GM23248 (cell line): Measurements from ENCODE around the gene CSRP1. TPM values are rescaled to one million over a fixed set of nuclear protein-coding genes. Genes with fewer than 3 reads are reported as not detected.

ENCODE experiments used
- DNase-seq: peaks from one replicate; pipeline ENCODE4 v3.0.0-alpha.2; 2015
- H2AFZ ChIP-seq: fragments of 200-600 bp; sonication (generic); 2 replicates; pipeline ENCODE4 v1.6.1; 2016; ENCODE audit warnings: antibody characterized with exemption
- H3F3A ChIP-seq: fragments of 200-600 bp; sonication (generic); 2 replicates; pipeline ENCODE4 v1.6.1; 2016; ENCODE audit warnings: mild to moderate bottlenecking, antibody characterized with exemption, mixed run types; ENCODE audit not compliant: insufficient read depth
- H3K27ac ChIP-seq: fragments of 200-600 bp; sonication (generic); 2 replicates; pipeline ENCODE4 v1.5.1; 2016; ENCODE audit warnings: mild to moderate bottlenecking
- H3K27me3 ChIP-seq: fragments of 200-600 bp; sonication (generic); replicated peaks from 2 replicates; pipeline ENCODE4 v1.6.1; 2016; ENCODE audit warnings: mild to moderate bottlenecking; ENCODE audit not compliant: insufficient read depth
- H3K36me3 ChIP-seq: fragments of 200-600 bp; sonication (generic); 2 replicates; pipeline ENCODE4 v1.6.1; 2016; ENCODE audit warnings: low read depth, mild to moderate bottlenecking
- H3K4me1 ChIP-seq: fragments of 200-600 bp; sonication (generic); 2 replicates; pipeline ENCODE4 v1.6.1; 2016; ENCODE audit warnings: mild to moderate bottlenecking; ENCODE audit not compliant: insufficient read depth
- H3K4me2 ChIP-seq: fragments of 200-600 bp; sonication (generic); one replicate; pipeline ENCODE4 v1.6.1; 2016; ENCODE audit warnings: mild to moderate bottlenecking; ENCODE audit not compliant: unreplicated experiment
- H3K4me3 ChIP-seq: fragments of 200-600 bp; sonication (generic); 2 replicates; pipeline ENCODE4 v1.5.1; 2016; ENCODE audit warnings: mild to moderate bottlenecking
- H3K79me2 ChIP-seq: fragments of 200-600 bp; sonication (generic); 2 replicates; pipeline ENCODE4 v1.6.1; 2016; ENCODE audit warnings: mild to moderate bottlenecking; ENCODE audit not compliant: insufficient read depth
- H3K9ac ChIP-seq: fragments of 200-600 bp; sonication (generic); 2 replicates; pipeline ENCODE4 v1.6.1; 2016; ENCODE audit warnings: mild to moderate bottlenecking
- H3K9me2 ChIP-seq: fragments of 200-600 bp; sonication (generic); 2 replicates; pipeline ENCODE4 v1.6.1; 2016; ENCODE audit warnings: mixed run types, mild to moderate bottlenecking, moderate library complexity; ENCODE audit not compliant: insufficient read depth
- H3K9me3 ChIP-seq: fragments of 200-600 bp; sonication (generic); one replicate; pipeline ENCODE4 v1.6.1; 2017; ENCODE audit warnings: low read depth
- H4K20me1 ChIP-seq: fragments of 200-600 bp; sonication (generic); 2 replicates; pipeline ENCODE4 v1.6.0; 2016; ENCODE audit not compliant: insufficient read depth
- EZH2 ChIP-seq: fragments of 200-600 bp; sonication (generic); IDR thresholded peaks from 2 replicates; pipeline ENCODE4 v1.6.1; 2018; ENCODE audit warnings: antibody characterized with exemption, mild to moderate bottlenecking; ENCODE audit not compliant: insufficient read depth, poor library complexity, severe bottlenecking
- EZH2phosphoT487 ChIP-seq: fragments of 200-600 bp; sonication (generic); IDR thresholded peaks from 2 replicates; pipeline ENCODE4 v1.6.1; 2018; ENCODE audit warnings: antibody characterized with exemption, moderate library complexity, mild to moderate bottlenecking, low read depth; ENCODE audit not compliant: insufficient read depth
- WGBS, 2 experiments: methylation state at CpG; one replicate each; pipeline ENCODE4 v1.1.6; 2015 to 2017; ENCODE audit warnings: low lambda C conversion rate in 2 of 2, low coverage in 1 of 2; ENCODE audit errors: missing lambda C conversion rate in 2 of 2; 5-methylcytosine and 5-hydroxymethylcytosine counted together
- in situ Hi-C: fragments of 300-500 bp; cut with MboI; formaldehyde crosslinking; loops from 2 replicates; pipeline ENCODE4 v1.15.0; 2020
- polyA plus RNA-seq: library from polyadenylated mRNA; unstranded; fragments of >200 nt; fragmentation: Nextera tagmentation; extraction: Ambion mirVana; gene quantifications from 2 replicates; pipeline ENCODE4 v1.2.1, GENCODE V29; 2016
- total RNA-seq: library from RNA; depleted of rRNA; stranded (reverse); fragments of >200 nt; shearing (Covaris generic); gene quantifications from 2 replicates; pipeline ENCODE4 v1.2.3, GENCODE V29; 2014; rRNA removed

Gene CSRP1
- total RNA-seq (1,160 and 1,256 TPM in 2 replicates), polyA plus RNA-seq (510 and 529 TPM in 2 replicates)

DNA sequence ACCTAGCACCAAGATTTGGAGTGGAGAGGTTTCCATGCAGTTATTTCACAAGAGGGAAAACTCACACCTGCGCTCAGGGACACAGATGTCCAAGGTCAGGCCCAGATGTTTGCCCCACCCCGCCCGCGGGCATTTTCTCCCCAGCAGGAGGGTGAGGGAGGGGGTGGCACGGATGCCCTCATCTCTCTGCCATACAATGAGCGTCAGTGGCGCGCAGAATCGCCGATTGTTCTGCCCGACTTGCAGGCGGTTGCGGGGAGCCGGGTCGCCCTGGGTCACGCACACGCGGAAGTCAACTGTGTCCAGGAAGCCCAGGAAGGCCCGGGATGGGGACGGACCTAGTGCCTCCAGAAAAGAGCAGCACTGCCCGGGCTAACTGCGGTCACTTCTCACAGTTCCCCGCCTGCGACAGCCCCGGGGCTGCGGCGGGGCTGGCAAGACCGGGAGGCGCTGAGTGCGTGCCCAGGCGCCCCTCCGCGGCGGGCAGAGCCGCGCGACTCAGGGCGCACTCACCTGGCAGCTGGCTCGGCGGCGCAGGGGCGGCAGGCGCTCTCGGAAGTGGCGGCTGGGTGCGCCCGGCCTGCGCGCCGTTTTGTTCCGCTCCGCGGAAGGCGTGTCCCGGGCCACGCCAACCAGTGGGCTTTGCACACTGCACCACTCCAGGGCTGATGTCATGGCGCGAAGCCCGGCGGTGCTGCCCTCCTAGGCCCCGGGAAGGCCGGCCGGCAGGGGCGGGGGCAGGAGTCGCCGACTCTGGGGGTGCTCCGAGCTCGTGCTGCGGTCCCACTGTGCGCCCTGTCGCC is at the start of gene CSRP1:
Gene CSRP1, minus strand, starts transcription at position 567 of the 803 bp plus-strand sequence. CDS start 10,820 bp downstream, outside the sequence.
- no peaks in the 10 kb centered on the region for H3K9me2 ChIP-seq
- no peaks in the 10 kb centered on the region for H3K9me3 ChIP-seq
- 2 to 4% methylated on average over 69 to 71 of the region's 71 CpGs for WGBS, 2 experiments
- peak within 1 kb of the TSS; percentile 96 for H3K4me3 ChIP-seq
- H4K20me1 ChIP-seq: no peaks in the 10 kb centered on the region
- peak within 1 kb of the TSS; percentile 93 for H3K9ac ChIP-seq
- H3K36me3 ChIP-seq: no peaks in the 10 kb centered on the region
- H3K27ac ChIP-seq: peak within 1 kb of the TSS; percentile 97
- no peaks in the 10 kb centered on the region for H3K27me3 ChIP-seq
- TF ChIP-seq EZH2phosphoT487 (no peak), EZH2 (no peak)
- H3K4me1 ChIP-seq: peaks cover 50% of the 10 kb centered on the region
- peaks cover 56% of the 10 kb centered on the region for H3K79me2 ChIP-seq
- in situ Hi-C loops: no loop called here
- peak; percentile 94 for DNase-seq
- peak within 1 kb of the TSS; percentile 67 for H2AFZ ChIP-seq
- peaks cover 68% of the 10 kb centered on the region for H3F3A ChIP-seq
- peak within 1 kb of the TSS; percentile 100 for H3K4me2 ChIP-seq

GRCh38 chr1:201555593-201555945 is 48.6 kb upstream of the CSRP1 start:
- Histone ChIP-seq H3K9ac (no peak overlapping the region), H3F3A (peaks cover 80% of the 10 kb centered on the region), H4K20me1 (no peaks in the 10 kb centered on the region), H3K27me3 (no peaks in the 10 kb centered on the region), H3K4me2 (no peak overlapping the region), H3K27ac (peak overlapping the region; percentile 93; the same call in 1 of the 2 replicates), H3K9me3 (no peaks in the 10 kb centered on the region), H3K4me3 (no peak overlapping the region), H3K9me2 (no peaks in the 10 kb centered on the region), H3K36me3 (no peaks in the 10 kb centered on the region), H2AFZ (no peak overlapping the region), H3K79me2 (peaks cover 100% of the 10 kb centered on the region), H3K4me1 (peaks cover 69% of the 10 kb centered on the region)
- TF ChIP-seq EZH2phosphoT487 (no peak), EZH2 (no peak)
- no peak for DNase-seq
- WGBS, 2 experiments: 93 to 99% methylated on average over 6 to 9 of the region's 9 CpGs
- in situ Hi-C loops: loop anchor here (10.0 kb wide), 1 partner anchor 239 kb away; no protein-coding TSS in a partner anchor

GRCh38 chr1:201554789-201555592 is 48.1 kb upstream of the CSRP1 start:
- Histone ChIP-seq H3K4me3 (no peak overlapping the region), H3K79me2 (peaks cover 100% of the 10 kb centered on the region), H3K9ac (peak overlapping the region; percentile 71), H4K20me1 (no peaks in the 10 kb centered on the region), H3K27me3 (no peaks in the 10 kb centered on the region), H3K36me3 (no peaks in the 10 kb centered on the region), H3K4me2 (peak overlapping the region; percentile 60), H3F3A (peaks cover 75% of the 10 kb centered on the region), H3K9me3 (no peaks in the 10 kb centered on the region), H3K9me2 (no peaks in the 10 kb centered on the region), H3K27ac (peak overlapping the region; percentile 93), H2AFZ (no peak overlapping the region), H3K4me1 (peaks cover 63% of the 10 kb centered on the region)
- TF ChIP-seq EZH2phosphoT487 (no peak), EZH2 (no peak)
- no peak for DNase-seq
- WGBS, 2 experiments: 78 to 79% methylated on average over 7 of the region's 7 CpGs
- in situ Hi-C loops: loop anchor here (10.0 kb wide), 1 partner anchor 240 kb away; no protein-coding TSS in a partner anchor

DNA sequence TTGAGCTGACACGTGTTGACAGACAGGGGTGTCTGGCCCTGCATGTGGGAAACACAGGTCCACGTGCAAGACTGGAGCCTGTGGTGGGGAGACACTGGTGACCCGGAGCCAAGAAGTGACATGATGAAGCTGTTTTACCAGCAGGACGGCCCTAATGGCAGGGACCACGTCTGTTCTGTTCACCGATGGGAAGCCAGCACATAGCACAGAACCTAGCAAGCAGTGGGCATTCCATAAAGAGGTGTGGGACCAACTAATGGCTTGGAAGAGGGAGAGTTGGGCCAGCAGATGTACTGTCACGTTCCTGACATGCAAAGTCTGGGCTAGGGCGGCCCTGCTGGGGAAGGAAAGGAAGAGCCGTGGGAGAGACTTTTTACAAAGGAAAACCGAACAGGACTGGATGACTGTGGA is 47.3 kb upstream of the CSRP1 start:
- TF ChIP-seq EZH2: no peak
- no peak for TF ChIP-seq EZH2phosphoT487
- Histone ChIP-seq H3K9me3 (no peaks in the 10 kb centered on the region), H2AFZ (0 out of 2 replicates have a peak overlapping the region, but pooled peaks have one; percentile 9), H3K27ac (peak overlapping the region; percentile 93), H3K9me2 (no peaks in the 10 kb centered on the region), H3K79me2 (peaks cover 100% of the 10 kb centered on the region), H3K27me3 (no peaks in the 10 kb centered on the region), H3F3A (peaks cover 70% of the 10 kb centered on the region), H3K4me1 (peaks cover 60% of the 10 kb centered on the region), H4K20me1 (no peaks in the 10 kb centered on the region), H3K36me3 (no peaks in the 10 kb centered on the region), H3K4me3 (peak overlapping the region; percentile 1; the same call in 1 of the 2 replicates), H3K9ac (peak overlapping the region; percentile 71), H3K4me2 (peak overlapping the region; percentile 60)
- DNase-seq: peak; percentile 86
- WGBS, 2 experiments: 17 to 21% methylated on average over 10 of the region's 10 CpGs
- in situ Hi-C loops: loop anchor here (10.0 kb wide), 1 partner anchor 241 kb away; no protein-coding TSS in a partner anchor
